ENCODE data around the gene C2CD2.

Gene C2CD2

DNA sequence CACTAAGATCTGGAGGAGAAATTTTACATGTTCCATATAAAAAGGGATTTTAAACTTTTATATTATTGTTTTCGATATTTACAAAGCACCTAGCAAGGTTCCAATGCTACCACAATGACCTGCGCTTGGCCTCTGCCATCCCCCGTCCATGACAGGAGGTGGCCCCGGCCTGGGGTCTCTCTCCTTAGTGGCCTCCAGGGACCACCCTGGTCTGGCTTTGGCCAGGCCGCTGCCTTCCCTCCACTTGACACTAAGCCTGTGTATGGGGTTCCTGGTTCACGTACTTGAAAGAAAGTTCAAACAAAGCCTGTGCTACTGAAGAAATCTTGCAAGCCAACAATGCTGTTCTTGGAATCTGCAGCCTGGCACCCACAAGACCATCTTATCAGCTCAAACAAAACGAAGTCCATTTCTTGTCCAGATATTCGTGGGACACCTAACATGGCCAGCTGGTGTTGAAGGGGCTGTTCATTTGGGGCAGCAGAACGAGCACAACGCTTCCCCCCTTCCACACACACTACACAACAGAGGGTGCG is 87.5 kb downstream of the C2CD2 start:
- no peak for DNase-seq (ENCODE audit: low read depth)

DNA sequence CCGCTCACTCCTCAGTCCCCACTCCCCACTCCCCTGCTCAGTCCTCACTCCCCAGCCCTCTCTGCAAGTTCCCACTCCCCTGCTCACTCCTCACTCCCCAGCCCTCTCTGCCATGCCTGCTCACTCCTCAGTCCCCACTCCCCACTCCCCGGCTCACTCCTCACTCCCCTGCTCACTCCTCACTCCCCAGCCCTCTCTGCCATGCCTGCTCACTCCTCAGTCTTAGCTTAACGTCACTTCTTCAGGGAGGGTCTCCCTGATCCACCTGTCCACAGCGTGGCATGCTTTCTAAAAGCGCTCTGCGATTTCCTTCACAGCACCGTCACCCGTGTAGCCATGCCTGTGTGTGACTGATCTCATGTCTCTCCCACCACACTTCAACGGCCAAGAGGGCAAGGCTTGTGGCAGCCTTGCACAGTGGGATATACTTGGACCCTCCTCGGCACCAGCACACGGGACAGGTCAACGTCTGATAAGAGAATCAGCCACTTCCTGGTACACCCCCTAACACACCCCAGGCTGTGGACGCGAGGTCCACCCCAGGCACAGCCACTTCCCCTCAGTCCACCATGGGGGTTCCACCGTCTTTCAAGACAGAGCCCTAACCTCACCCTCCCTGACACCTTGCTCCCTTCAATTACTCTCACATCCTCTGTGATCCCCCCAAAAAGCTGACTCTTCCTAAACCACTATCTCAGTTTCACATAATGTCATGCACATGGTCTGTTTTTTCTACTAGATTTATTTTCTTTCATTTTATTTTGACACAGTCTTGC is 88.6 kb downstream of the C2CD2 start:
- DNase-seq (ENCODE audit: low read depth): no peak

DNA sequence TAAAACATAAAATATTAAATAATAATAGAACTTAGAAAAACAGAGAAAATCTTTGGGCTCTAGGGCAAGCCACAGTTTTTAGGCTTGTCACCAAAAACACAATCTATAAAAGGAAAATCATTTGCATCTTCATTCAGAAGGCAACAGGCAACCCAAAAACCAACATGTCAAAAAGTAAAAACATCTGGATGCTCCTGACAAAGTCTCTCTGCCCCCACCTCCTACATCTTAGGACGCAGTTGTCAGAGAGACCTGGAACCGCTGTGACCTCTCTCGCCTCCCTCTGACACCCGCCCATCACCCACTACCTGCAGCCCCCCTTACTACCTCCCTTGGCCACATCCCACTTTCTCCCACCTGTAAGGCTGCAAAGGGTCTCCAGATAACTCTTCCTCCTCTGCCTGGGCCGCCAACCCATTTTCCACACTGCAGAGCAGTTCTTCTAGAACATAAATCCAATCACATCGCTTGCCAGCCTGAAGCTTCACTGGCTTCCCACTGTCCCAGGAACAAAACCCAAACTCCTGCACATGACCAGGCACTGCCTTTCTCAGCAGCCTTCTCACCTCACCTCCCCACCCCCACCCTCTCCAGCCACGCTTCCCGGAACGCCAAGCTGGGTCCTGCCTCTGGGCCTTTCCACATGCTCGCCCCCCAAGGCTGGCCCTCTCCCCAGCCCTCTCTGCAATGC is 89.4 kb downstream of the C2CD2 start:
- no peak for DNase-seq (ENCODE audit: low read depth)

DNA sequence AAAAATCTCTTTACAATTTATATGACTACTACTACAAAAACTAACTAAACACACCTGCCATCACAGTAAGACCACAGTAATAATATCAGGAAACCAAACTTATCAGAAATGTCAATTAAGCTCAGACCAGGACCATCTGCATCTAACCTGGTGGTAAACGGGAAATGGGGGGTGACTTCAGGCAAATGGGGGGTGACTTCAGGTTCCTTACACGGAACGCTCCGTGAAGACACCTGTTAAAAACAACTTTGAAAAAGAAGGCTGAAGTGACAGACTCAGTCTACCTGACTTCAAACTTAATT is 90.4 kb downstream of the C2CD2 start:
- DNase-seq (ENCODE audit: low read depth): no peak

DNA sequence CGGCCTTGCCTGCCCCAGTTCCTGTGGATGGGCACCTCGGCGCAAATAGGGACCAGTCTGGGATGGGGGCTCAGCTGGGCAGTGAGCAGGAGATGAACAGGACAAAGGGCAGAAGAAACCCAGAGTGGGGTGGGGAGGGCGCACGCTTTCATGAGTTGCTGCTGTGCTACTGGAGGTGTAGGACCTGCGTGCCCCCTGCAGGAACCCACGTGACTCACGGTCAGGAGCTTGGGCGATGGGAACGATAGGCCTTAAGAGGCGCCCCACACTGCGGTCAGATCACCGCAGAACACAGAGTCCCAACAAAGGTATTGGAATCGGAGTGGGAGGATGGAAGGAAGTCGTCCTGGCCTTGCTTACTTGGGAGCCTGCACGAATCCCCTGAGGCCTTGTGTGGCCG is 91.8 kb downstream of the C2CD2 start:
- no peak for DNase-seq (ENCODE audit: low read depth)

DNA sequence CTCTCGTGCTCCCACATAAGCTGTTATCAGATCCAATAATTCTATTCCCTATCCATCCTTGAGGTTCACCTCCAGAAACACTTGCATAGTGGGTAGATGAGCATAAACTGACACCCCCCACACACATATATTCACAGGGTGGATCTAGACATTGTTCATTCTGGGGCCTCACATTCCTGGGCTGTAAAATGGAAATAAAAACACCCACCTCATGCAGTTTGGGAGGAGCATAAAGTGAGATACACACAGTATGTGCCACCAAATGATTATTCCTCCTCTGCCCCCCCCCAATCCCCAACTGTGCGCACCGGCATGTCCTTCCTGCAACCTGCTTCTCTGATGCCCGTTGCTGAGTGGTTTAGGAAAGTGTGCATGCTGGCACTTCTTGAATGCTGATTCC is 92.6 kb downstream of the C2CD2 start:
- no peak for DNase-seq (ENCODE audit: low read depth)

DNA sequence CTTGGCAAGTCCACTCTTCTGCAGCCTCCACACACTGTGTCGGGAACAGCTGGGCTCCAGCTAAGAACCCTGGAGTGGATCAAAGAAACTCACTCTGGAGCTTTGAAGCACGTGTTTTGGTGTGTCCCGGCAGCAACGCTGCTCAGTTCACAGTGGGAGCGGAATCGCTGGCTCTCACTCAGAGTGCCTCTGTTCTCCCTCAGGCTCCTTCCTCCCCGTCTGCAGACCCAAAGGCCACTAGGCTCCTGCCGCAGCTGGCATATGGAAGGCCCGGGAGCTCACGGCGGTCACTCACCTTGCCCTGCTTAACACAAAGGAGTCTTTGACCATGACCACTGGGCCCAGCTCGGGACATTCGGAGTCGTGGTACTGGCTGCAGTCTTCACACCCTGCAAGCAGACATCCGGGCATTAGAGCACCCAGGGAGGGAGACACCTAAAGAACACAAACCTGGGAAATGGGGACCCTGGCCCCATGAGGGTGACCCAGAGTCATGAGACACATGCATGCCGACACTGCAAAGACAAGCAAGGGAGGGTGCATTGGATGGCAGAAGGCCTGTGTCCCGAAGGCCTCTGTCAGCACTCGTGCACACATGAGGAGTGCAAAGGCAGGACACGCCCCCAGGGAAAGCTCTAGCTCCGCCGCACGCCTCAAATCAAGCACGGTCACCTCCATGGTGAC is 94.4 kb downstream of the C2CD2 start:
- DNase-seq (ENCODE audit: low read depth): no peak

DNA sequence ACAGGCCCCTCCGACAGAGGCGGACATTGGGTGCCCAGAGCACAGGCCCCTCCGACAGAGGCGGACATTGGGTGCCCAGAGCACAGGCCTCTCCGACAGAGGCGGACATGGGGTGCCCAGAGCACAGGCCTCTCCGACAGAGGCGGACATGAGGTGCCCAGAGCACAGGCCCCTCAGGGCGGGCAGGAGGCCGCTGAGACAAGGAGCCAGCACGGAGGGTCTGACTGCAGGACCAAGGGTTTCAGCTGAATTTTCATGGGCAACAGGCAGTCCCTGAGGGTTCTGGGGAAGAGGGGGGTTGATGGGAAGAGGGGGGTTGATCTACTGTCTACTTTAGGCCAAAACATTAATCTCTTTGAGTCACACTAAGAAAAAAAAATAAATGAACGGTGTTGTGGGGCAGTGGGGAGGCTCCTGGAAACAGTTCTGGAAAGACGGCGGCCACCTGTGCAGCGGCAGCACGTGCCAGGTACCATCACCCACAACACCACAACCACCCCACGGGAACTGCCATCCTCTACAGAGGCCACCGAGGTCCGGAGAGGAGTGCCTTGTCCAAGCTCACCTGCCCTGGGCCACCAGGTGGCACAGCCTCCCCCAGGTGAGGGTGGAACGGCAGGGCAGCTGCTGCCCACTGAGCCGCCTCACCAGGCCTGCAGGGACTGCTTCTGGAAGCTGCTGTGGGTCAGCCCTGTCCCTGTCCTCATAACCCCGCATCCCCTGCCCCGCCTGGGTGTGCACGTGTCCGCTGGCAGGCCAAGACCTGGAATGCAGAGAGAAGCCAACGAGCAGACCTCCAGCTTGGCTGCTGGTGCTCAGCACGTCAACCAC is 95.1 kb downstream of the C2CD2 start:
- DNase-seq (ENCODE audit: low read depth): no peak

DNA sequence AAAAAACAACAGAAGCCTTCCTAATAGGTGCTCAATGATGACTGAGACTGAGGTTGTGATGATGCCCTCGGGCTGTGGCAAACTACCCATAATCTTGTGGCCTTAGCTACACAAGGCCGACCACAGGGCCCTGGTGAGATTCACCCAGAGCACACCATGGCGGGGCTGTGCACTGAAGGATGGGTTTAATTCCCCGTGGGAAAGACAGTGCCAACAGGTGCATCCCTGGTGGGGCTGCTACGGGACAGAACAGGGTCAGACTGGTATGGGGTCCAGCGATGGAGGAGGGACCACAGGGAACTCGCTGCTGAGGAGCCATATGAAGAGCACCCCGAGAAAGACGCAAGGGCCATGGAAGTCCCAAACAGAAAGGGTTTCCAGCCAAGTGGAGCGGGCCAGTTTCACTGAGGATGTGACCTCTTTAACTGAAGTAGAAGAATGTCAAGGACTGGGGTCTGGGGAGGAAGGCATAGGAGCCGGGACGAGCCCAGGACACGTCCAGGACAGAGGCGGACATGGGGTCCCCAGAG is 96.0 kb downstream of the C2CD2 start:
- DNase-seq (ENCODE audit: low read depth): no peak

DNA sequence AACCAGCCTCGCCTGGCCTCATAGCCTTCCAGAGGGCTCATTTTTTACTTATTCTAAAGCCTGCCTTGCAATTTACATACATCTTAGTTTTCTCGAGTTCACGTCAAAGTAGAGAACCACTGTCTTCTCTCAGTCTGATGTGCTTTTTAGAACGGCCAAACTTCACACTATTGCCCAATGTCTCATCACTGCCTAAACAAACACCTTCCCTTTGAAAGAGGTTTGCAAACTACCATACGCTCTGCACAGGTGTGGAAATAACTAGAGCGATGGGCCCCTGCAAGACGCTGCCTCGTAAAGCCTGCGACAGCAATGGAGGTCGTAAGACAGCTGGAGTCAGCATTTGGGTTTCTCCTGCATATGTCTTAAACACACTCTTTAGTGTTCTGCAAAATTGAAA is 97.2 kb downstream of the C2CD2 start:
- DNase-seq (ENCODE audit: low read depth): no peak

DNA sequence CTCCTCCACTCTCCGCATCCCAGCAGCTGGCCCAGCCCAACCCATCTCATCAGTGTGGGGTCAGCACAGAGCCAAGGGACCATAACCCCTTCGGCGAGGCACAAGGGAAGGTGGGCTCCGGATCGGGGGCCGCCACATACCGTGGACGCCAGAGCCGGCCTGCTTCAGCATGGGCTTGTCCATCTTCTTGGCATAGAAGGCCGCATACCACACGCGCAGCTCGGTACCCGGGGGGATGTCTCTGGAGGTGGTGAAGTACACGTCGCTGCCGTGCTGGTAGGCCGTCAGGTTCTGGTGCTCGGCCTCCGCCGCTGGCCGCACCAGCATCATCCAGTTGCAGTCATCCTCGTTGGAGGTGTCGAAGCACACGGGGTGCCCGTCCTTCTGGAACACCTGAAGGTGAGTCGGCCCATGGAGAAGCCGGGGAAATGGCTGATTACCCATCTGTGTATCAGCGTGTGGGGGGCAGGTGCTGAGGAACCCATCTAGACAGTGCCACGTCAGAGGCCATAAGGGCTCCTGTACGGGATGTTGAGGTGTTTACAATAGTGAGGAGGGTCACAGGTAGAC is 99.3 kb downstream of the C2CD2 start:
- DNase-seq (ENCODE audit: low read depth): no peak

DNA sequence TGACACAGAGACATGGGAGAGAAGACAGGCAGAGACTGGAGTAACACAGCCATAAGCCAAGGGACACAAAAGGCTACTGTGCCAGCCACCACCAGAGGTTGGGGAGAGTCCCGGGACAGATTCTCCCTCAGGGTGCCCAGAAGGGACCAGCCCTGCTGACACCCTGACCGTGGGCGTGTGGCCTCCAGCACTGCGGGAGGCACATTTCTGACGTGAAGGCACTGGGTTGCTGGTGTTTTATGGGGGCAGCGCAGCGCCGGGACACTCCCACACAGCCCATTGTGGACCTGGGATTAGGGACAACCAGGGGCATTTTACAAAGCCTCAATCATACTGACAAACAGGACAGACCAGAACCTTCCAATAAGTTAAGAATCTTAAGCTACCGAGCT is 100.9 kb downstream of the C2CD2 start:
- DNase-seq (ENCODE audit: low read depth): no peak

DNA sequence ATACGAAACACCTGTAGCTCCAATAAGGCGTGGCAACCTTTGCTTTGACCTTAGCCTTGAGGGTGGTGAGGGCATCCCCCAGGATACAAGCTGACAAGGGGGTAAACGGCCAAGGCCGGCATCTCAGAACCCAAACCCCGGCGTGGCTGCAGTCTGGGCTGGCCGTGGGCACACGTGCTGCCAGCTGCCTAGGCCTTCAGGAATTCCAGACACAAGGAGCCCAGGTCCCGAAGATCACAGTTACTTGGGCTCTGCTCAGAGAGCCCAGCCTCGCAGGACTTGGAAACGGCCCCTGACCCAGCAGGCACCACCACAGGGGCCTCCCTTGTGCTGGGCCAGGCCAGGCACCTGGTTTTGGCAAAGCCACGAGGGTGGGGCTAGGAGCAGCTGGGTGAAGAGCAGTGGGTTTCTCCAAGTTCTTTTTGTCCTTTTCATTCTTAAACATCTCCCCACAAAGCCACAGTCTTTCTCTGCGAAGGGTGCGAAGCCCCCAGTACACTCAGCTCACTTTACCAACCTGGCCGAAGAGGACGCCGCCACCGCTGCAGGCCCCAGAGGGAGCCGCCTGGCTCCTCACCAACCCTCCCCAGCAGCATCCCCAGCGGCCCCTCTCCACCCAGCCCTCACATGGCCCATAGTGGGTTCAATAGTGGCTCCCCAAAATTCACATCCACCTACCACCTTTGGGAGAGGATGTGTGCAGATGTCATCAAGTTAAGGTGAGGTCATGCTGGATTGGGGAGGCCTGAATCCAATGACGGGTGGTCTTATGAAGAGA is 101.5 kb downstream of the C2CD2 start:
- DNase-seq (ENCODE audit: low read depth): no peak

DNA sequence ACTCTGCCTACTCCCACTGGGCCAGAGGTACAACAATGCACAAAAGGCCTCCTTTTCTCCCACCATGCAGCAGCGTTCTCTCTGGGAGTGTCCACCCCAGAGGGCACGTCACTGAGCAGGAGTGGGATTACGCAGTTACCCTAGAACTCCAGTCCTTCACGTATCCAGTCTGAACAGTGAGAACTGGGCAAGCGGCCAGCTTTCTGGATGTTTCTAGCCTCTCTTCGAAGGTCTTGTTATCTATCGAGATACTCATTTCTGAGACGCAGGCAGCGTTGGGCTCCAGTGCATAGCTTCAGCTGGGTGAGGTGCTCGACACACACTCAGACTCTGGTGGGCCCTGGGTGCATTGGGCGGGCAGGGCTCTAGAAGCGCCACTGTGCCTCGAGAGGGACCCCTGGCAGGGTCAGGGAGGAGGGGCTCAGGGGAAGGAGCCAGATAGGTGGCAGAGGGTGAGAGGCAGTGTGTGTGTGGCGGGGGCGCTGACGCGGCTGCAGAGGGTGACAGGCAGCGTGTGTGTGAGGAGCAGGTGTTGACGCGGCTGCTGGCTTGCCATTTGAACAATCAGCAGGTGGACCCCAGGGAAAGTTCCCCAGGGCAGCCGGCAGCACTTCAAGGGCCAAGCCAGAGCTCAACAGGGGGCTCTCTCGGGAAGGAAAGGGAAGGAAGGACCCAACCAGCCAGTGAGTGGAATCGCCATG is 102.6 kb downstream of the C2CD2 start:
- no peak for DNase-seq (ENCODE audit: low read depth)

DNA sequence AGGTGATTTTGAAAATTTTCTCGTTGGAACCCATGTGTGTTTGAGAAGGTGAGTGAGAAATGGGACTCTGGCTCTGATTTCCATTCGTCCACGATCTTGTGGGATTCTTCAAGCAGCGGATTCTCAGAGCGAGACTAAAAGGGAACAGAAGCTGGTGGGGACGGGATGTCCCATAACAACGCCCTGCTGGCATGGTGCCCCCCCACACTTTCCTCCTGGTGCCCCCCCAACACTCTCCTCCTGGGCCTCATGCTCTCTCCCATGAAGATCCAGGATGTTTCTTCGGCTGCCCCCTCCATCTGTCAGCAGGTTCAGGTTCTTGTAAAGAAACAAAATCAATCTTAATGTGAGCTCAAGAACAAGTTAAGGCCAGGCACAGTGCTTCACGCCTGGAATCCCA is 103.7 kb downstream of the C2CD2 start:
- DNase-seq (ENCODE audit: low read depth): no peak

DNA sequence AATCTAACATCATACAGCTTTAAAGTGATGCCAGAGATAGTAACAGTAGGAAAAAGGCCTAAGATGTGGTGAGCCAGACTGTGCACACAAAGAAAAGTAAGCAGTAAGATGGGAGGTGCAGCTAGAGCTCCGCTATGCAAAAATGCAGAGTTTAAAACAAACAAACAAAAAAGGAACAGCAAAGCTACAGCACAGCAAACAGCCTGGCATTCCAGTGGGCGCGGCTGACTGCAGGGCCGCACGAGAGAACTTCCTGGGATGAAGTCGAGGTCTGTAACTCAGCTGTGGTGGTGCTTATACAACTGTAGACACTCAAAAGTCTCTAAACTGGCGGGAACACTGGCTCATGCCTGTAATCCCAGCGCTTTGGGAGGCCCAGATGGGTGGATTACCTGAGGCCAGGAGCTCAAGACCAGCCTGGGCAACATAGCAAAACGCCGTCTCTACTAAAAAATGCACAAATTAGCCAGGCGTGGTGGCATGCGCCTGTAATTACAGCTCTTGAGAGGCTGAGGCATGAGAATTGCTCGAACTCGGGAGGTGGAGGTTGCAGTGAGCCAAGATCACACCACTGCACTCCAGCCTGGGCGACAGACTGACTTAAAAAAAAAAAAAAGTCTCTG is 104.7 kb downstream of the C2CD2 start:
- no peak for DNase-seq (ENCODE audit: low read depth)

DNA sequence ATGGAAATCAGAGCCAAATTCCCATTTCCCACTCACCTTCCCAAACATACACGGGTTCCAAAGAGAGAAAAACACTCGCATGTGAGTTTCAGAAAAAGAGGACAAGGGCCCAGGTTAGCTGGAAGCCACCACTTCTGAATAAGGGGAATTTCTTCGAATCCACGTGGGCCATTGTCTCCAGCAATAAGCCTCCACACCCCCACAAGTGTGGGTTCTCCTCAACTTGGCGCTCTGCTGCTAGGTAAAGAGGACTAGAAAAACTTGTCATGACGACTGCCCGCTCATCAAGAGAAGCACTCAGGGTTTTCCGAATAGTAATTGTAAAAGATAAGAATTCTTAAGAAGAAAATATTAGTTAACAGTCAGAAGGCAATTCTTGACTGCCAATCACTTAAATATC is 105.3 kb downstream of the C2CD2 start:
- DNase-seq (ENCODE audit: low read depth): no peak

DNA sequence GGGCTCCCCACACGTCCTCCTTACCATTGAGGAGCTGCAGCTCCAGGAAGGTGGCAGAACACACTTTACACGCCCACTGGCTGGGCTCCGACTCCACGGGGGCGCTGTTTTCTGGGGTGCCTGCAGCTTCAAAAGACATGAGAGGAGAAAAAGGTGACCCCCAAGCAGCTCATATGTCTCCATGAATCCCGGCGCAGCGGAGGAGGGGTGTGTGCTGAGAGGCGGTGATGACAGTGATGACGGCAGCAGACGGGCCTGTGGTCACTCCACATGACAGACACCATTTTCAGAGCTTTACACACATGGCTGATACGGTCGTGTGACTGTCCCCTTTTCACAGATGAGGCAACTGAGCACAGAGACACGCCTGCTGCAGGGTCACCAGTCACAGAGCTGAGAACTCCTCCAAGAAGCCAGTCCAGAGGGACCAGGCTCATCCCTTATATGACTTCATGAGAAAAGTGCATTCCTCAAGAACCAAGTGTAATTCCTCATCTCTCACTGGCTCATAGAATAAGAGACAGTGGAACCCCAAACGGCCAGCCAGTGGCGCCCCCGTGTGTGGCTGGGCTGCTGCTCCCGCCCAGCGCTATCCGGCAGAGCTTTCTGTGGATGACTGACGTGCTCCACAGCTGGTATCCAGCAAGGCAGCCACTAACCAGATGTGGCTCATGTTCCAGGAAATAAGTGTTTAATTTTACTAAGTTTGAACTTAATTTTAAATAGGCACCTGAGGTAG is 106.6 kb downstream of the C2CD2 start:
- DNase-seq (ENCODE audit: low read depth): no peak

DNA sequence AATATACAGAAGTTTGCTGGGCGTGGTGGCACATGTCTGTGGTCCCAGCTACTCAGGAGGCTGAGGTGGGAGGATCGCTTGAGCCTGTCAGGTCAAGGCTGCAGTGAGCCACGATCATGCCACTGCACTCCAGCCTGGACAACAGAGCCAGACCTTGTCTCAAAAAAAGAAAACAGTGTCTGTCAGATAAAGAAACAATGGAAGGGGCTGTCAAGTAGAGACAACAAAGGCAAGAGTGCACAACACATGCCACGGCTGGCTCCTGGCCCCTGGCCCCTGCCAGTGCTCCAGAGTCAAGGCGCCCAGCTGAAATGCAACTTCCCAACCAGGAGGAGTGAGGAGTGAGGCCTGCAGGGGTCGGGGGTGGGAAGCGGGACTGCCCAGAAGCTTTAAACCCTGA is 107.3 kb downstream of the C2CD2 start:
- no peak for DNase-seq (ENCODE audit: low read depth)
